H1 (cell line): ENCODE results near the gene YIF1A. TPM values are rescaled to one million over a fixed set of nuclear protein-coding genes. Genes with fewer than 3 reads are reported as not detected.

ENCODE experiments used
- BRCA1 ChIP-seq: IDR thresholded peaks from 2 replicates; pipeline ENCODE4 v1.6.1; 2012; ENCODE audit warnings: low read depth, low read length, improper control_type of control experiment
- CBX8 ChIP-seq: fragments of 300-800, 300-1000 bp; sonication (generic); IDR thresholded peaks from 2 replicates; pipeline ENCODE4 v1.7.1; 2016; ENCODE audit warnings: low read depth, low read length, borderline replicate concordance
- JUND ChIP-seq: IDR thresholded peaks from 2 replicates; pipeline ENCODE4 v1.6.1; 2011; ENCODE audit warnings: mild to moderate bottlenecking, improper control_type of control experiment, low read length
- KDM5A ChIP-seq: fragments of 200-600 bp; IDR thresholded peaks from 2 replicates; pipeline ENCODE4 v1.7.1; 2012; ENCODE audit warnings: mild to moderate bottlenecking, low read length, inconsistent platforms, mixed read lengths
- POU5F1 ChIP-seq: IDR thresholded peaks from 2 replicates; pipeline ENCODE4 v1.6.1; 2011; ENCODE audit warnings: low read depth, mild to moderate bottlenecking, low read length, moderate library complexity
- TEAD4 ChIP-seq: IDR thresholded peaks from 2 replicates; pipeline ENCODE4 v1.6.1; 2012; ENCODE audit warnings: low read depth, low read length, inconsistent platforms, mixed read lengths
- ZNF274 ChIP-seq: IDR thresholded peaks from 2 replicates; pipeline ENCODE4 v1.7.0; 2012; ENCODE audit warnings: low read length, borderline replicate concordance; ENCODE audit errors: extremely low read depth
- polyA plus RNA-seq, 7 experiments: library from polyadenylated mRNA; depleted of rRNA in 3 of 7; stranded (reverse) in 5 of 7; unstranded in 2 of 7; fragments of >200 nt in 5 of 7; fragments of 200-250 nt in 2 of 7; gene quantifications; 1 replicate in 5 of 7; 2 replicates in 1 of 7; 4 replicates in 1 of 7; pipeline versions ENCODE4 v1.2.1 to v1.2.3, GENCODE V29; 2011 to 2013; ENCODE audit warnings: missing spikeins in 2 of 7, mixed read lengths in 2 of 7
- total RNA-seq: library from RNA; stranded (reverse); fragmentation: NEBNext Ultra II Directional; extraction: Animal tissue kit (Norgen Biotek cat#: 25700); gene quantifications from 2 replicates; pipeline ENCODE4 v1.2.1, GENCODE V29; 2021
- TF ChIP-seq, protein P1 (sequence below): IDR thresholded peaks from 2 replicates; pipeline ENCODE4 v1.6.1; 2012; ENCODE audit warnings: inconsistent platforms

Gene YIF1A
- total and polyA plus RNA-seq, 2 of the 8 experiments (the other 6 are each of a cell fraction or from before 2014, with no cell fraction given): 70.1 to 178 TPM

DNA sequence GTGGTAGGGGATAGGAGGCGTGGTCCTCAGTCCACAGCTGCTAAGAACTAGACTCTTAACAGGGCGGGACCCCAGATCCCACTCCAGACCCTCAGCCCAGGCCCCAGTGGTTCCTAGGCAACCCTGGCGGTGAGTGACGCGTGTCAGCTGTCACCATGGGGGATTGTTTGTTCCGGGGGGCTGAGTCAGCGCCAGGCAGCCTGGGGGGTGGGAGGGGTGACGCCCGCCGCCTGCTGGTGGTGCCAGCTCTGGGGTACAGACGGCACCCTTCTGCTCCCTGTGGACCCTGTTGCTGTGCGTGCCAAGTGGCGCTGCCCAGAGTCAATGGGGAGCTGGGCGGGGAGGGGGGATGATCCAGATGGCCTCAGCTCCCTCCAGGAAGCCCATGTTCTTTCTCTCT lies 8.5 kb downstream of the YIF1A start (continued):
- TF ChIP-seq TEAD4: no peak
- no peak for TF ChIP-seq CBX8
- no peak for TF ChIP-seq BRCA1
- no peak for TF ChIP-seq JUND
- TF ChIP-seq, protein P1, sequence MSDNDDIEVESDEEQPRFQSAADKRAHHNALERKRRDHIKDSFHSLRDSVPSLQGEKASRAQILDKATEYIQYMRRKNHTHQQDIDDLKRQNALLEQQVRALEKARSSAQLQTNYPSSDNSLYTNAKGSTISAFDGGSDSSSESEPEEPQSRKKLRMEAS: no peak
- no peak for TF ChIP-seq POU5F1
- TF ChIP-seq ZNF274: no peak
- no peak for TF ChIP-seq KDM5A
